SK-N-SH (cell line): ENCODE data around the gene KNDC1. TPM values are rescaled to one million over a fixed set of nuclear protein-coding genes. Genes with fewer than 3 reads are reported as not detected.
"Not testable (repeated sequence)": the region's sequence is repeated elsewhere in the genome, so short reads cannot be mapped to it uniquely, and the experiment has no call there.

Experiments
- CTCF ChIA-PET: fragments of 300-600, 350-600 bp; formaldehyde crosslinking; extraction: SDS; loops from one replicate; lab custom pipeline; 2021; lab: Yijun Ruan, JAX
- POLR2A ChIA-PET: fragments of 350-600 bp; sonication (Branson Sonifier 250); formaldehyde crosslinking; extraction: SDS; loops from one replicate; lab custom pipeline; 2020; ENCODE audit warnings: antibody characterized with exemption, inconsistent platforms; lab: Yijun Ruan, JAX
- DNase-seq: peaks from one replicate; pipeline ENCODE4 v3.0.0; 2012
- H2AFZ ChIP-seq: fragments of 200-600 bp; sonication (generic); 2 replicates; pipeline ENCODE4 v1.8.1; 2016; ENCODE audit warnings: antibody characterized with exemption, mild to moderate bottlenecking, low read depth
- H3F3A ChIP-seq: fragments of 200-600 bp; sonication (generic); replicated peaks from 2 replicates; pipeline ENCODE3; 2016; ENCODE audit warnings: antibody characterized with exemption, mild to moderate bottlenecking; ENCODE audit not compliant: insufficient read depth
- H3K27ac ChIP-seq, 2 experiments: fragments of 200-500 bp in 1 of 2; fragments of 200-600 bp in 1 of 2; sonication (Bioruptor generic) in 1 of 2; sonication (generic), shearing (Covaris generic) in 1 of 2; 2 replicates each; pipeline versions ENCODE4 v1.5.1 to v1.6.1; 2014 to 2016; ENCODE audit warnings: low read depth in 2 of 2, inconsistent platforms in 1 of 2, low read length in 1 of 2, mild to moderate bottlenecking in 1 of 2, mixed read lengths in 1 of 2
- H3K27me3 ChIP-seq: fragments of 200-600 bp; sonication (generic), shearing (Covaris generic); 2 replicates; pipeline ENCODE4 v1.6.1; 2016; ENCODE audit warnings: mixed run types; ENCODE audit not compliant: insufficient read depth
- H3K36me3 ChIP-seq, 2 experiments: fragments of 200-500 bp in 1 of 2; fragments of 200-600 bp in 1 of 2; sonication (Bioruptor generic) in 1 of 2; sonication (generic) in 1 of 2; replicated peaks in 1 of 2; 2 replicates each; pipeline versions ENCODE3 to v1.5.1; 2014 to 2016; ENCODE audit warnings: low read length in 1 of 2, mild to moderate bottlenecking in 1 of 2; ENCODE audit not compliant: insufficient read depth in 2 of 2, control insufficient read depth in 1 of 2
- H3K4me1 ChIP-seq, 2 experiments: fragments of 200-500 bp in 1 of 2; fragments of 200-600 bp in 1 of 2; sonication (Bioruptor generic) in 1 of 2; sonication (generic), shearing (Covaris generic) in 1 of 2; 2 replicates each; pipeline versions ENCODE4 v1.5.1 to v1.6.1; 2014 to 2016; ENCODE audit warnings: low read depth in 1 of 2, low read length in 1 of 2, mixed run types in 1 of 2; ENCODE audit not compliant: insufficient read depth in 2 of 2, control insufficient read depth in 1 of 2
- H3K4me2 ChIP-seq: fragments of 200-600 bp; sonication (generic), shearing (Covaris generic); 2 replicates; pipeline ENCODE4 v1.6.1; 2017; ENCODE audit warnings: mixed run types
- H3K4me3 ChIP-seq, 2 experiments: fragments of 200-500 bp in 1 of 2; fragments of 200-600 bp in 1 of 2; sonication (Bioruptor generic) in 1 of 2; sonication (generic), shearing (Covaris generic) in 1 of 2; 2 replicates each; pipeline versions ENCODE4 v1.5.1 to v1.8.1; 2014 to 2016; ENCODE audit warnings: low read depth in 2 of 2, inconsistent platforms in 1 of 2, low read length in 1 of 2, mild to moderate bottlenecking in 1 of 2, mixed read lengths in 1 of 2, moderate library complexity in 1 of 2
- H3K79me2 ChIP-seq: fragments of 200-600 bp; sonication (generic); 2 replicates; pipeline ENCODE4 v1.8.1; 2017; ENCODE audit warnings: mild to moderate bottlenecking; ENCODE audit not compliant: insufficient read depth
- H3K9ac ChIP-seq: fragments of 200-600 bp; sonication (generic); 2 replicates; pipeline ENCODE4 v1.6.1; 2017; ENCODE audit warnings: mixed run types
- H3K9me2 ChIP-seq: fragments of 200-600 bp; sonication (generic); 2 replicates; pipeline ENCODE4 v1.6.1; 2017; ENCODE audit warnings: mixed run types
- H3K9me3 ChIP-seq: fragments of 200-600 bp; sonication (generic); 2 replicates; pipeline ENCODE4 v1.6.1; 2017; ENCODE audit warnings: mixed run types, mild to moderate bottlenecking, moderate library complexity
- H4K20me1 ChIP-seq: fragments of 200-600 bp; sonication (generic); 2 replicates; pipeline ENCODE4 v1.6.1; 2017; ENCODE audit warnings: mild to moderate bottlenecking, mixed run types; ENCODE audit not compliant: insufficient read depth
- FOSL2 ChIP-seq: IDR thresholded peaks from 2 replicates; pipeline ENCODE4 v1.4.0; 2012; ENCODE audit warnings: low read depth, mild to moderate bottlenecking, moderate library complexity, borderline replicate concordance
- GABPA ChIP-seq: IDR thresholded peaks from 2 replicates; pipeline ENCODE4 v1.4.0; 2012; ENCODE audit warnings: low read depth, mild to moderate bottlenecking
- IRF3 ChIP-seq: fragments of 150-350 bp; IDR thresholded peaks from 2 replicates; pipeline ENCODE4 v1.6.1; 2016; ENCODE audit warnings: mild to moderate bottlenecking, low read depth, low read length
- JUND ChIP-seq: IDR thresholded peaks from 2 replicates; pipeline ENCODE4 v1.4.0; 2012
- MAX ChIP-seq: IDR thresholded peaks from 2 replicates; pipeline ENCODE4 v1.4.0; 2012; ENCODE audit warnings: low read depth
- MEF2A ChIP-seq: IDR thresholded peaks from 2 replicates; pipeline ENCODE4 v1.4.0; 2012; ENCODE audit warnings: low read depth, borderline replicate concordance
- NFIC ChIP-seq: IDR thresholded peaks from 2 replicates; pipeline ENCODE4 v1.4.0; 2012; ENCODE audit warnings: borderline replicate concordance
- POLR2AphosphoS5 ChIP-seq: IDR thresholded peaks from 2 replicates; pipeline ENCODE4 v1.6.1; 2012; ENCODE audit warnings: low read depth, low read length
- RAD21 ChIP-seq: IDR thresholded peaks from 2 replicates; pipeline ENCODE4 v1.6.1; 2012; ENCODE audit warnings: mild to moderate bottlenecking, low read length
- RCOR1 ChIP-seq: fragments of 150-350 bp; IDR thresholded peaks from 2 replicates; pipeline ENCODE4 v1.6.1; 2017; ENCODE audit warnings: antibody characterized with exemption, low read length
- REST ChIP-seq: IDR thresholded peaks from 2 replicates; pipeline ENCODE4 v1.6.1; 2012; ENCODE audit warnings: mild to moderate bottlenecking, low read depth, low read length, moderate library complexity
- RFX5 ChIP-seq: IDR thresholded peaks from 2 replicates; pipeline ENCODE4 v1.6.1; 2012; ENCODE audit warnings: mild to moderate bottlenecking, improper control_type of control experiment, low read length
- TCF12 ChIP-seq: IDR thresholded peaks from 2 replicates; pipeline ENCODE4 v1.4.0; 2012
- USF2 ChIP-seq: fragments of 150-350 bp; IDR thresholded peaks from 2 replicates; pipeline ENCODE4 v1.6.1; 2017; ENCODE audit warnings: antibody characterized with exemption, low read length, low read depth, borderline replicate concordance
- ZBTB33 ChIP-seq: IDR thresholded peaks from 2 replicates; pipeline ENCODE4 v1.4.0; 2012; ENCODE audit warnings: low read depth, borderline replicate concordance
- WGBS: methylation state at CpG from one replicate; pipeline ENCODE4 v1.1.6; 2017; ENCODE audit warnings: low lambda C conversion rate; 5-methylcytosine and 5-hydroxymethylcytosine counted together
- polyA plus RNA-seq, 3 experiments: library from polyadenylated mRNA; depleted of rRNA; stranded (reverse); fragments of >200 nt; gene quantifications; 2 replicates each; pipeline ENCODE4 v1.2.3, GENCODE V29; 2012

KNDC1 gene
- polyA plus RNA-seq, 1 of the 3 experiments (the other 2 are of a cell fraction): 1.4 TPM

GRCh38 chr10:133264461-133264860 lies 104.4 kb downstream of the KNDC1 start:
- Histone ChIP-seq H4K20me1 (no peaks in the 10 kb centered on the region), H3K9me2 (no peaks in the 10 kb centered on the region), H3F3A (peaks cover 5% of the 10 kb centered on the region), H3K4me3 (no peak overlapping the region), H3K4me1 (peaks cover 6 to 14% of the 10 kb centered on the region in 2 experiments; a peak in 3 of 4 replicates), H2AFZ (no peak overlapping the region), H3K27ac (no peak overlapping the region), H3K36me3 (no peaks in the 10 kb centered on the region), H3K4me2 (no peak overlapping the region), H3K9me3 (no peaks in the 10 kb centered on the region), H3K27me3 (no peaks in the 10 kb centered on the region), H3K79me2 (no peaks in the 10 kb centered on the region), H3K9ac (no peak overlapping the region)
- 66% methylated on average over 9 of the region's 9 CpGs for WGBS
- ChIA-PET CTCF (no interaction called here), POLR2A (interaction anchor here (0.7 to 1.5 kb wide), 2 partner anchors 16 to 981 kb away, joined by 4 to 5 read pairs; no protein-coding TSS in a partner anchor)
- TF ChIP-seq TCF12 (no peak), GABPA (no peak), REST (no peak), MAX (no peak), JUND (no peak), NFIC (no peak), POLR2AphosphoS5 (no peak), IRF3 (no peak), MEF2A (no peak), ZBTB33 (no peak), RCOR1 (no peak), RFX5 (no peak), RAD21 (no peak), FOSL2 (no peak), USF2 (no peak)
- DNase-seq: no peak

- peaks cover 0 to 14% of the 10 kb centered on the region in 2 experiments; a peak in 2 of 4 replicates for H3K4me1 ChIP-seq
- H2AFZ ChIP-seq, DNase-seq, H3K9me2 ChIP-seq, H3F3A ChIP-seq, H3K9ac ChIP-seq, H3K27ac ChIP-seq, H3K27me3 ChIP-seq, H3K36me3 ChIP-seq, H3K4me2 ChIP-seq, H3K9me3 ChIP-seq, H3K4me3 ChIP-seq, H4K20me1 ChIP-seq, H3K79me2 ChIP-seq: not testable (repeated sequence)
- ChIA-PET CTCF (interaction anchor here (1.0 kb wide), 1 partner anchor 121 kb away, joined by 3 read pairs; no protein-coding TSS in a partner anchor), POLR2A (interaction anchor here (1.5 kb wide), 1 partner anchor 15 kb away, joined by 4 read pairs; no protein-coding TSS in a partner anchor)
- WGBS: 58% methylated on average over 10 of the region's 10 CpGs
Measured at GRCh38 chr10:133265052-133265451, 105.0 kb downstream of the KNDC1 start.
